ENCODE measurements around the gene ATG16L1.

ATG16L1 gene

DNA sequence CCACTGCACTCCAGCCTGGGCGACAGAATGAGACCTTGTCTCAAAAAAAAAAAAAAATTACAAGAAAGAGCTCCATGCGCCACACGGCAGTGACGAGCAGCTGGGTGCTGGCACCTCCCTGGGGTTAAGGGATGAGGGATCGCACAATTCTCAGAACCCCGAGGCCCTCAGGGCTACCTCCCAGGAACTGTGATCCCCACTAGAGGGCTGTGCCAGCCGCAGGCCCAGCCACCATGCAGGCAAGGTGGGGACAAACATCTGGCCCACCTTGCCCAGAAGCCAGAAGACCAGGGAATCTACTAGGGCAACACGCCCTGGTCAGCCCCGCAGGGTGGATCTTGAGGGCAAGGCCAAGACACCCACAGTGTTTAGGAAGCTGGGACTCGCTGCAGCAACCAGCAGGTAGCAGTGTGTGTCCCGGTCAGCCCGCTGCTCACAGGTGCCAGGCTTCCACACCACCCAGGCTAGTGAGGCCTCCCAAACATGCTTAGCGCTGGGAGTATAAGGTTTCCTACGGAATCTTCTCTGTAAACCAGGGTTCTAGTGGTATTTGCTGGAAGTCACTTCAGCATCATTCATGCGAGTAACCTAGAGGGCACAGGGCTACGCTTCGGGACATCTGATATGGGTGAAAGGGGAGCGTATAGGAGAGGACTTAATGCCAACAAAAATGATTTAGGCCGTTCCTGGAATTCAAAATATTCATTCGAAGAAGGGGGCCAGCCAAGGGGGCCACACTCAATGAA, 62.9 kb downstream of the ATG16L1 start:
- H3K36me3 ChIP-seq (ENCODE audit: control insufficient read depth, insufficient read depth, low read length), result no peaks in the 10 kb centered on the region
- H3K27ac ChIP-seq (ENCODE audit: low read depth, low read length), result no peak overlapping the region
- no peaks in the 10 kb centered on the region for H3K79me1 ChIP-seq (ENCODE audit: low read length)
- no peak overlapping the region for H2AK5ac ChIP-seq (ENCODE audit: low read length)
- H3K4me3 ChIP-seq (ENCODE audit: low read length), result no peak overlapping the region
- no peak overlapping the region for H3K4me2 ChIP-seq (ENCODE audit: low read length)
- no peak overlapping the region for H2BK120ac ChIP-seq (ENCODE audit: low read depth, low read length)
- H4K8ac ChIP-seq (ENCODE audit: low read depth, low read length), result no peak overlapping the region
- no peak overlapping the region for H2BK15ac ChIP-seq (replicated peaks; ENCODE audit: low read depth)
- no peak overlapping the region for H3K23ac ChIP-seq (ENCODE audit: low read length)
- no peak overlapping the region for H3K4ac ChIP-seq (ENCODE audit: low read depth, low read length)
- H3K56ac ChIP-seq (ENCODE audit: low read length), result no peak overlapping the region
- H2BK5ac ChIP-seq (ENCODE audit: low read length), result no peak overlapping the region
- no peak overlapping the region for H4K5ac ChIP-seq (ENCODE audit: low read length)
- H3K18ac ChIP-seq (ENCODE audit: low read length), result no peak overlapping the region
- DNase-seq, result no peak
- H3K4me1 ChIP-seq (ENCODE audit: control insufficient read depth, low read depth, low read length), result no peaks in the 10 kb centered on the region
- no CpG with 5 or more reads among the region's 20 CpGs for WGBS (ENCODE audit: extremely low coverage, insufficient coverage, low lambda C conversion rate)
- no peak overlapping the region for H3K9ac ChIP-seq (ENCODE audit: low read length)
- H3K27me3 ChIP-seq (ENCODE audit: insufficient read depth, low read length, poor library complexity), result no peaks in the 10 kb centered on the region
- H3K79me2 ChIP-seq (ENCODE audit: control insufficient read depth, insufficient read depth, low read length), result no peaks in the 10 kb centered on the region

DNA sequence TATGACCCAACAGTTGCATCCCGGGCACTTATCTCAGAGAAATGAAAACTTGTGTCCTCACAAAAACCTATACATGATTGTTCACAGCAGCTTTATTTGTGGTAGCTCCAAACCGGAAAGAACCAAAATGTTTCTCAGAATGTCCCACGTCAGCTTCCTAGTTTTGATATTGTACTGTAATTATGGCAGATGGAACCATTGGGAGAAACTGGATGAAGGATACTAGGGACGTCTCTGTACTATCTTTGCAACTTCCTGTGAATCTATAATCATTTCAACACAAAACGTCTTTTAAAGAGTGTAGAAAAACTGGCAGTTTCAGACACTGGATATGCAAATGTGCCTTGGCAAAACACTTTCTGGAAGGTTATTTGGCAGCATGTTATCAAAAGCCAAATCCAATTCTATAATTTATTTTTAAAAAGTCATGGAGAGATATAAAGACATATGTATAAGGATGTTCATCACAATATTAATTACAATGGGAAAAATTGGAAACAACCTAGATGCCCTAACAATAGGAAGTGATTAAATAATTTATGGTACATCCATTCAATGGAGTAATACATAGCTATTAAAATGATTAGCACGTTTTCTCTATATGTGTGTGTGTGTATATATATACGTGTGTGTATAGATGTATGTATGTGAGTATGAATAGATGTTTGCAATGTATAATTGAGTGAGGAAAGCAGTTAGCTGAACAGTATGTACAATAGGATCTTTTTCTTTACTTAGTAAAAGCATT, 65.9 kb downstream of the ATG16L1 start:
- Histone ChIP-seq H3K79me2 (ENCODE audit: control insufficient read depth, insufficient read depth, low read length) (no peaks in the 10 kb centered on the region), H3K27me3 (ENCODE audit: insufficient read depth, low read length, poor library complexity) (no peaks in the 10 kb centered on the region), H3K79me1 (ENCODE audit: low read length) (no peaks in the 10 kb centered on the region), H2BK120ac (ENCODE audit: low read depth, low read length) (no peak overlapping the region), H3K23ac (ENCODE audit: low read length) (no peak overlapping the region), H4K8ac (ENCODE audit: low read depth, low read length) (no peak overlapping the region), H3K36me3 (ENCODE audit: control insufficient read depth, insufficient read depth, low read length) (no peaks in the 10 kb centered on the region), H3K18ac (ENCODE audit: low read length) (no peak overlapping the region), H3K4me1 (ENCODE audit: control insufficient read depth, low read depth, low read length) (no peaks in the 10 kb centered on the region), H3K27ac (ENCODE audit: low read depth, low read length) (no peak overlapping the region), H3K56ac (ENCODE audit: low read length) (no peak overlapping the region), H3K4ac (ENCODE audit: low read depth, low read length) (no peak overlapping the region), H2AK5ac (ENCODE audit: low read length) (no peak overlapping the region), H4K5ac (ENCODE audit: low read length) (no peak overlapping the region), H3K4me2 (ENCODE audit: low read length) (no peak overlapping the region), H3K9ac (ENCODE audit: low read length) (no peak overlapping the region), H2BK15ac (replicated peaks; ENCODE audit: low read depth) (no peak overlapping the region), H2BK5ac (ENCODE audit: low read length) (no peak overlapping the region), H3K4me3 (ENCODE audit: low read length) (no peak overlapping the region)
- 100% methylated on average over 2 of the region's 7 CpGs for WGBS (ENCODE audit: extremely low coverage, insufficient coverage, low lambda C conversion rate)
- DNase-seq, result no peak

DNA sequence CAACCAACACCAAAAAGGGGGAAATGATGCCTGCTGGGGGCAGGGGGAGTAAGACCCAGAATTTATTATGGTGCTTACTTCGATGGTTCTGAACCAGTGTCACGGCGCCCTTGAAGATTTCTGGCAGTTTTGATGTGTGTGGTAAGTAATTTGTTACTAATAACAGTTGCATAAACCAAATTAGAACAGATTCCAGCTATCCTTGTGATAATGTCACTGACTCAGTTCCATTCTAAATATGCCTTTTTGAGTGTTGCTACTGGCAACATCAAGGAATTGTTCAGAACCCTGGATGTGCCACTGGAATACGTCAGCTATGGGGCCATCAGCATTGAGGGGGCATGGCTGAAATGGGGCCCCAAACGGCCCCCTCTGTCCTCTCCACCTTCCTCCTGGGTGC, 67.8 kb downstream of the ATG16L1 start:
- Histone ChIP-seq H4K8ac (ENCODE audit: low read depth, low read length) (no peak overlapping the region), H3K4ac (ENCODE audit: low read depth, low read length) (no peak overlapping the region), H2AK5ac (ENCODE audit: low read length) (no peak overlapping the region), H3K27me3 (ENCODE audit: insufficient read depth, low read length, poor library complexity) (no peaks in the 10 kb centered on the region), H3K4me2 (ENCODE audit: low read length) (no peak overlapping the region), H3K18ac (ENCODE audit: low read length) (no peak overlapping the region), H3K27ac (ENCODE audit: low read depth, low read length) (no peak overlapping the region), H2BK120ac (ENCODE audit: low read depth, low read length) (no peak overlapping the region), H2BK5ac (ENCODE audit: low read length) (no peak overlapping the region), H3K4me1 (ENCODE audit: control insufficient read depth, low read depth, low read length) (no peaks in the 10 kb centered on the region), H2BK15ac (replicated peaks; ENCODE audit: low read depth) (no peak overlapping the region), H4K5ac (ENCODE audit: low read length) (no peak overlapping the region), H3K79me2 (ENCODE audit: control insufficient read depth, insufficient read depth, low read length) (no peaks in the 10 kb centered on the region), H3K56ac (ENCODE audit: low read length) (no peak overlapping the region), H3K79me1 (ENCODE audit: low read length) (no peaks in the 10 kb centered on the region), H3K36me3 (ENCODE audit: control insufficient read depth, insufficient read depth, low read length) (no peaks in the 10 kb centered on the region), H3K4me3 (ENCODE audit: low read length) (no peak overlapping the region), H3K23ac (ENCODE audit: low read length) (no peak overlapping the region), H3K9ac (ENCODE audit: low read length) (no peak overlapping the region)
- no peak for DNase-seq
- WGBS (ENCODE audit: extremely low coverage, insufficient coverage, low lambda C conversion rate), result no CpG with 5 or more reads among the region's 5 CpGs

DNA sequence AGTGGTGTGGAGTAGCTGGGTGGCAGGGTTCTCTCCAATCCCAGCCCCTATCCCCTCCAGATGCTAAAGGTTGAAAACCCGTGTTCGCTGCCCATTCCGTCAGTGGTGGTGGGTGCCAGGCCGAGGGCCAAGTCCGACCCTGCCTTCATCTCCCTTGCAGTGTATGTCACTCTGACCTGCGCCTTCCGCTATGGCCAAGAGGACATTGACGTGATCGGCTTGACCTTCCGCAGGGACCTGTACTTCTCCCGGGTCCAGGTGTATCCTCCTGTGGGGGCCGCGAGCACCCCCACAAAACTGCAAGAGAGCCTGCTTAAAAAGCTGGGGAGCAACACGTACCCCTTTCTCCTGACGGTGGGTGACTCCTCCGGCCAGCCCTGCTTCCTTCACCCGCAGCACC, 69.0 kb downstream of the ATG16L1 start:
- Histone ChIP-seq H3K4ac (ENCODE audit: low read depth, low read length) (no peak overlapping the region), H3K4me3 (ENCODE audit: low read length) (no peak overlapping the region), H3K9ac (ENCODE audit: low read length) (no peak overlapping the region), H2AK5ac (ENCODE audit: low read length) (no peak overlapping the region), H4K5ac (ENCODE audit: low read length) (no peak overlapping the region), H2BK15ac (replicated peaks; ENCODE audit: low read depth) (no peak overlapping the region), H3K4me1 (ENCODE audit: control insufficient read depth, low read depth, low read length) (no peaks in the 10 kb centered on the region), H2BK120ac (ENCODE audit: low read depth, low read length) (no peak overlapping the region), H3K56ac (ENCODE audit: low read length) (no peak overlapping the region), H3K36me3 (ENCODE audit: control insufficient read depth, insufficient read depth, low read length) (no peaks in the 10 kb centered on the region), H2BK5ac (ENCODE audit: low read length) (no peak overlapping the region), H3K23ac (ENCODE audit: low read length) (no peak overlapping the region), H3K27ac (ENCODE audit: low read depth, low read length) (no peak overlapping the region), H3K79me1 (ENCODE audit: low read length) (no peaks in the 10 kb centered on the region), H3K4me2 (ENCODE audit: low read length) (no peak overlapping the region), H3K27me3 (ENCODE audit: insufficient read depth, low read length, poor library complexity) (no peaks in the 10 kb centered on the region), H3K79me2 (ENCODE audit: control insufficient read depth, insufficient read depth, low read length) (no peaks in the 10 kb centered on the region), H3K18ac (ENCODE audit: low read length) (no peak overlapping the region), H4K8ac (ENCODE audit: low read depth, low read length) (no peak overlapping the region)
- WGBS (ENCODE audit: extremely low coverage, insufficient coverage, low lambda C conversion rate), result no CpG with 5 or more reads among the region's 17 CpGs
- no peak for DNase-seq

DNA sequence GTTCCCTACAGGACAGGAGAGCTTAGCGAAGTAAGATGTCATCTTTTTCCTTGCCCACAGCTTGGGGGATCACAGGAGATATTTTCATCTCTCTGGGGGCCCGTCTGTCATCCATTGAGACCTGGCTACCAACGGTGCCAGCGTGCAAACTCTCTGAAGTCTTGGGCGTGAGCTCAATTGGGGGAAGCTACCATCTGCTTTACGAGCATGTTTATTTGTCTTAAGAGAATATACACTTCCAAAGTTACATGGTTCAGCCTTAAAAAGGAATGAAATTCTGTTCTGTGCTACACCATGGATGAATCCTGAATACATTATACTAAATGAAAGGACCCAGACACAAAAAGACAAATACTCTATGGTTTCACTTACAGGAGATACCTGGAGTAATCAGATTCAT, 69.7 kb downstream of the ATG16L1 start:
- Histone ChIP-seq H2BK15ac (replicated peaks; ENCODE audit: low read depth) (no peak overlapping the region), H2AK5ac (ENCODE audit: low read length) (no peak overlapping the region), H3K4me3 (ENCODE audit: low read length) (no peak overlapping the region), H3K18ac (ENCODE audit: low read length) (no peak overlapping the region), H3K79me2 (ENCODE audit: control insufficient read depth, insufficient read depth, low read length) (no peaks in the 10 kb centered on the region), H3K79me1 (ENCODE audit: low read length) (no peaks in the 10 kb centered on the region), H3K27ac (ENCODE audit: low read depth, low read length) (no peak overlapping the region), H3K4me2 (ENCODE audit: low read length) (no peak overlapping the region), H3K9ac (ENCODE audit: low read length) (no peak overlapping the region), H2BK5ac (ENCODE audit: low read length) (no peak overlapping the region), H3K27me3 (ENCODE audit: insufficient read depth, low read length, poor library complexity) (no peaks in the 10 kb centered on the region), H3K4ac (ENCODE audit: low read depth, low read length) (no peak overlapping the region), H4K5ac (ENCODE audit: low read length) (no peak overlapping the region), H3K36me3 (ENCODE audit: control insufficient read depth, insufficient read depth, low read length) (no peaks in the 10 kb centered on the region), H4K8ac (ENCODE audit: low read depth, low read length) (no peak overlapping the region), H3K56ac (ENCODE audit: low read length) (no peak overlapping the region), H3K23ac (ENCODE audit: low read length) (no peak overlapping the region), H3K4me1 (ENCODE audit: control insufficient read depth, low read depth, low read length) (no peaks in the 10 kb centered on the region), H2BK120ac (ENCODE audit: low read depth, low read length) (no peak overlapping the region)
- DNase-seq, result no peak
- no CpG with 5 or more reads among the region's 6 CpGs for WGBS (ENCODE audit: extremely low coverage, insufficient coverage, low lambda C conversion rate)

Measured in mesendoderm (in vitro differentiated cells).